GM12878 (cell line): ENCODE measurements around the gene FBLN5. TPM values are rescaled to one million over a fixed set of nuclear protein-coding genes. Genes with fewer than 3 reads are reported as not detected.

Experiments
- CEBPZ ChIP-seq: fragments of 150-350 bp; IDR thresholded peaks from 2 replicates; pipeline ENCODE4 v1.6.1; 2016; ENCODE audit warnings: low read depth, low read length
- CHD1 ChIP-seq: IDR thresholded peaks from 2 replicates; pipeline ENCODE4 v1.6.1; 2012; ENCODE audit warnings: low read depth, low read length, improper control_type of control experiment
- MAX ChIP-seq: IDR thresholded peaks from 2 replicates; pipeline ENCODE4 v1.6.1; 2012; ENCODE audit warnings: low read depth, low read length, improper control_type of control experiment
- NKRF ChIP-seq: fragments of 450-650 bp; conservative IDR thresholded peaks from 2 replicates; pipeline ENCODE4 v1.6.1; 2017; ENCODE audit warnings: mild to moderate bottlenecking, moderate library complexity
- SIX5 ChIP-seq: IDR thresholded peaks from 2 replicates; pipeline ENCODE4 v1.6.1; 2011; ENCODE audit warnings: mild to moderate bottlenecking, low read depth, low read length, moderate library complexity; ENCODE audit not compliant: severe bottlenecking
- ZNF274 ChIP-seq: IDR thresholded peaks from one replicate; pipeline ENCODE4 v1.8.0; 2011; ENCODE audit not compliant: insufficient read length, insufficient read depth
- polyA plus RNA-seq, 11 experiments: library from polyadenylated mRNA; depleted of rRNA in 4 of 11; unstranded in 6 of 11; stranded (reverse) in 5 of 11; fragments of >200 nt; fragmentation: Nextera tagmentation in 4 of 11; fragmentation: Illumina TruSeq in 1 of 11; extraction: Ambion mirVana in 4 of 11; extraction: Trizol in 1 of 11; gene quantifications; 1 replicate in 1 of 11; 2 replicates in 10 of 11; pipeline versions ENCODE4 v1.2.1 to v1.2.3, GENCODE V29; 2011 to 2016; ENCODE audit warnings: inconsistent platforms in 2 of 11, missing spikeins in 2 of 11, low read depth in 1 of 11
- total RNA-seq, 4 experiments: library from RNA; depleted of rRNA in 3 of 4; stranded (reverse); fragments of >200 nt in 3 of 4; fragmentation: Illumina TruSeq in 1 of 4; extraction: Trizol in 1 of 4; gene quantifications; 2 replicates each; pipeline versions ENCODE4 v1.2.1 to v1.2.3, GENCODE V29; 2013 to 2021
- TF ChIP-seq, protein P1 (sequence below): fragments of 450-650 bp; IDR thresholded peaks from 2 replicates; pipeline ENCODE4 v1.6.1; 2014; ENCODE audit warnings: mild to moderate bottlenecking

The FBLN5 gene
- total and polyA plus RNA-seq, 10 of the 15 experiments (the other 5 are each of a cell fraction or from before 2014, with no cell fraction given): 0.03 to 0.64 (median 0.24) TPM

DNA sequence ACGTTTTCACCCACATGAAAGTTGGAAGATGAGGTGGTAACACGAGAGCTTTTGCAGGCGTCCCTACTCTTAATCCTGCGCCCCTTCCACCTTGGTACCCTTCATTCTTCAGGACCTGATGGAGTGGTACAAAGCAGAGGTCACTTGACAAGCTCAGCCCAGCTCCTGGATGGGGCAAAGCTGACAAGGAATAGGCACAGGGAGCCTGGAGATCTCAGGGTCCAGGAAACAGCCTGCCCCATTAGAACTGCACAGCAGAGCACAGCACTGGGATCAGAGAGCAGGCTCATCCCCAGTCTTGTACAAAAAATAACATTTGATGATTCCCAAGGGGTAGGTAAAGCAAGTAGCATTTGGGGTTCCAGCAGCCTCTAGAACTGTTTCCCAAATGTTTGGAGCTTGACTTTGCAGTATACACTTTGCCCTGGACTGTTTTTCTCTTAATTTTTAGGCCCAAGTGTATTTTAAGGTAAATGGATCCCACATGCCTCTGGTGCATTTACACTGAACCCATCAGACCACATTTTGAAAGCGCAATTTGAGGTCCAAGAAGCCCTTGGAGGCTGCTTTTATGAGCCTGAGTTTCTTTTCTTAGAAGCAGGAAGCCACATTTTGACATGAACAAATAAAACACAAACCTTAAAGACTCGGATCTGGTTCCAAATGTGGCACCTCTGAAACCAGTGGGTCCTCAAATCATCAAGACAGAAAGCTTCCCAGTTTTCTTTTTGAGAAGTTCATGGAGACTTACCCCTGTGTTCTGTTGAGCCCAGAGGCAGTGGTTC, 80.8 kb downstream of the FBLN5 start (continued):
- TF ChIP-seq ZNF274 (no peak), CHD1 (no peak), NKRF (no peak), SIX5 (no peak), CEBPZ (no peak), MAX (no peak)
- TF ChIP-seq, protein P1, sequence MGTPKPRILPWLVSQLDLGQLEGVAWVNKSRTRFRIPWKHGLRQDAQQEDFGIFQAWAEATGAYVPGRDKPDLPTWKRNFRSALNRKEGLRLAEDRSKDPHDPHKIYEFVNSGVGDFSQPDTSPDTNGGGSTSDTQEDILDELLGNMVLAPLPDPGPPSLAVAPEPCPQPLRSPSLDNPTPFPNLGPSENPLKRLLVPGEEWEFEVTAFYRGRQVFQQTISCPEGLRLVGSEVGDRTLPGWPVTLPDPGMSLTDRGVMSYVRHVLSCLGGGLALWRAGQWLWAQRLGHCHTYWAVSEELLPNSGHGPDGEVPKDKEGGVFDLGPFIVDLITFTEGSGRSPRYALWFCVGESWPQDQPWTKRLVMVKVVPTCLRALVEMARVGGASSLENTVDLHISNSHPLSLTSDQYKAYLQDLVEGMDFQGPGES: no peak
